ENCODE data around the gene RRP7A.

DNA sequence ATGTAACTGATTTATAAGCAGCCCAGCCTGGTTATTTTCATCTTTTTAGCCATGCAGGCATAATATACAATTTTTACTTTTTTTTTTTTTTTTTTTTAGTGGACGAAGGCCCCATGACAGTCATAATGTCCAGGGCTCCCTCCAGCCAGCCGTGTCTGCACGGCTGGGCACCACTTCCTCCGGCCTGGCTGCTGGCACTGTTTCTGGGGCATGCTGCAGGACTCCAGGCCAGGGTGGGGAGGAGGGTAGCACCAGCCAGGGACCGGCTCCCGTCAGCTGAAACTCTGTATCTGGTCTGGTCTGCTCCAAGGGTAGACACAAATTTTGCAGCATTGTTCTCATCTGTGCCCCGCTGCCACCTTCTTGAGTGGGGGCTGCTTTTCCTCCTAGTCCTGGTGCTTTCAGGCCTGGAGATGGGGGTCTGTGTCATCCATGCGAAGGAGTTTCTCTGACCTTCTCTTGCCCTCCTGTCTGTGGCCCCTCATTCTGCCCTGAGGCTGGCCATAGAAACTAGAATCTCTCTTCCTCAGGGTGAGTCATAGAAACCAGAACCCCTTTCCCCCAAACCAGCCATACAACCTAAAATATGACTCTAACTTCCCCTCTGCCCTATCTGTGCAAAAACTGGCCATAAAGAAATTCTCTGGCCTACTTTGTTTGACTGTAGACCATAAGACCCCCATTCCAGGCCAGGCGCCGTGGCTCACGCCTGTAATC lies 9.2 kb upstream of the RRP7A start:
- TF ChIP-seq, protein P1, sequence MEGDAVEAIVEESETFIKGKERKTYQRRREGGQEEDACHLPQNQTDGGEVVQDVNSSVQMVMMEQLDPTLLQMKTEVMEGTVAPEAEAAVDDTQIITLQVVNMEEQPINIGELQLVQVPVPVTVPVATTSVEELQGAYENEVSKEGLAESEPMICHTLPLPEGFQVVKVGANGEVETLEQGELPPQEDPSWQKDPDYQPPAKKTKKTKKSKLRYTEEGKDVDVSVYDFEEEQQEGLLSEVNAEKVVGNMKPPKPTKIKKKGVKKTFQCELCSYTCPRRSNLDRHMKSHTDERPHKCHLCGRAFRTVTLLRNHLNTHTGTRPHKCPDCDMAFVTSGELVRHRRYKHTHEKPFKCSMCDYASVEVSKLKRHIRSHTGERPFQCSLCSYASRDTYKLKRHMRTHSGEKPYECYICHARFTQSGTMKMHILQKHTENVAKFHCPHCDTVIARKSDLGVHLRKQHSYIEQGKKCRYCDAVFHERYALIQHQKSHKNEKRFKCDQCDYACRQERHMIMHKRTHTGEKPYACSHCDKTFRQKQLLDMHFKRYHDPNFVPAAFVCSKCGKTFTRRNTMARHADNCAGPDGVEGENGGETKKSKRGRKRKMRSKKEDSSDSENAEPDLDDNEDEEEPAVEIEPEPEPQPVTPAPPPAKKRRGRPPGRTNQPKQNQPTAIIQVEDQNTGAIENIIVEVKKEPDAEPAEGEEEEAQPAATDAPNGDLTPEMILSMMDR (IDR thresholded peaks at IDR 0.05): no peak
- no peak for TF ChIP-seq EZH2 (IDR thresholded peaks at IDR 0.05; ENCODE audit: borderline replicate concordance, insufficient read depth, low read depth, low read length, poor library complexity, severe bottlenecking)

Data from B cell (primary cell).